Adrenal gland (tissue), 12 donors: Measurements from ENCODE around the gene PPP1R14C. TPM values are rescaled to one million over a fixed set of nuclear protein-coding genes. Genes with fewer than 3 reads are reported as not detected.

Source experiments
- DNase-seq, 7 donors: peaks; one replicate each; pipeline ENCODE4 v3.0.0-alpha.2; 2019 to 2020
- H3K27ac ChIP-seq, 5 donors: fragments of 200-600 bp; sonication (generic) in 4 of 5; 1 replicate in 3 of 5; 2 replicates in 2 of 5; pipeline versions ENCODE4 v1.5.1 to v1.8.0; 2016 to 2020; ENCODE audit warnings: mild to moderate bottlenecking in 1 of 5
- H3K27me3 ChIP-seq: fragments of 200-600 bp; 2 replicates; pipeline ENCODE4 v1.8.0; 2021
- H3K36me3 ChIP-seq, 2 donors: fragments of 200-600 bp; replicated peaks in 1 of 2; 1 replicate in 1 of 2; 2 replicates in 1 of 2; pipeline versions ENCODE4 v1.5.1 to v1.8.0; 2018 to 2022
- H3K4me1 ChIP-seq, 2 donors: fragments of 200-600 bp; replicated peaks in 1 of 2; 1 replicate in 1 of 2; 2 replicates in 1 of 2; pipeline versions ENCODE4 v1.5.1 to v1.8.0; 2018 to 2021
- H3K4me3 ChIP-seq, 4 donors: fragments of 200-600 bp; sonication (generic) in 3 of 4; one replicate each; pipeline ENCODE4 v1.5.1; 2016 to 2018
- H3K9me3 ChIP-seq, 3 donors: fragments of 200-600 bp; sonication (generic) in 1 of 3; replicated peaks in 1 of 3; 1 replicate in 2 of 3; 2 replicates in 1 of 3; pipeline versions ENCODE4 v1.5.1 to v1.8.0; 2016 to 2021
- CTCF ChIP-seq, 6 experiments: fragments of 450-650 bp in 4 of 6; fragments of 200-600 bp in 2 of 6; sonication (generic) in 1 of 6; IDR thresholded peaks; 1 replicate in 5 of 6; 2 replicates in 1 of 6; pipeline versions ENCODE4 v1.5.1 to v1.8.0; 2016 to 2021; ENCODE audit warnings: antibody characterized with exemption in 6 of 6, mild to moderate bottlenecking in 2 of 6, moderate library complexity in 1 of 6
- POLR2A ChIP-seq, 2 donors: fragments of 450-650 bp; IDR thresholded peaks; one replicate each; pipeline ENCODE4 v1.6.1; 2017; ENCODE audit warnings: antibody characterized with exemption in 2 of 2, mild to moderate bottlenecking in 2 of 2, moderate library complexity in 1 of 2
- WGBS, 4 donors: extraction: QIAGEN DNeasy Blood & Tissue Kit in 2 of 4; methylation state at CpG; one replicate each; pipeline versions ENCODE4 v1.1.5 to v1.1.7; 2013 to 2017; 5-methylcytosine and 5-hydroxymethylcytosine counted together
- intact Hi-C, 2 donors: fragments of 100-400 bp; cut with DNase I; formaldehyde crosslinking; loops; one replicate each; pipeline versions ENCODE4 v1.14.1 to v1.15.0; 2022 to 2023
- polyA plus RNA-seq, 3 donors: library from polyadenylated mRNA; stranded (reverse); fragments of 200-250 nt in 2 of 3; fragments of 350-450 nt in 1 of 3; fragmentation: Illumina TruSeq in 1 of 3; extraction: RNeasy Lipid Tissue Mini Kit (QIAGEN cat#74804) in 1 of 3; gene quantifications; one replicate each; pipeline ENCODE4 v1.2.3, GENCODE V29; 2013 to 2014
- total RNA-seq, 9 donors: library from RNA; depleted of rRNA in 4 of 9; stranded (reverse); fragments of >200 nt in 4 of 9; fragments of 120-200 nt in 1 of 9; fragmentation: NEBNext Ultra II Directional in 1 of 9; extraction: Animal tissue kit (Norgen Biotek cat#: 25700) in 1 of 9; gene quantifications; one replicate each; pipeline versions ENCODE4 v1.1.0 to v1.2.4, GENCODE V29; 2013 to 2023
- donor health status: healthy with polysubstance abuse.
- donor health status: Bipolar disorder and iron deficiency.
- donor health status: DM: yes; HTN: yes; CAD: no.
- donor health status: DM: no; HTN: no; CAD: no.
- donor health status: DM: no; HTN: no; CAD: no.
- donor health status: DM: yes; HTN: yes; CAD: no.

Gene PPP1R14C
- total and polyA plus RNA-seq, 12 donors = 0.11 to 0.46 (median 0.17) TPM; not detected in 5

GRCh38 chr6:150261997-150262697 is 119.3 kb downstream of the PPP1R14C start:
- WGBS, 4 donors = 76 to 78% (median 77%) methylated on average over 16 of the region's 16 CpGs
- intact Hi-C loops = no loop called here
- no peak for TF ChIP-seq POLR2A (IDR thresholded peaks at IDR 0.05)
- no peak for TF ChIP-seq CTCF (IDR thresholded peaks at IDR 0.05)
- Histone ChIP-seq H3K27me3 (no peaks in the 10 kb centered on the region), H3K9me3 (no peaks in the 10 kb centered on the region), H3K36me3 (no peaks in the 10 kb centered on the region), H3K4me1 (no peaks in the 10 kb centered on the region), H3K4me3 (no peak overlapping the region), H3K27ac (no peak overlapping the region)
- DNase-seq = no peak

GRCh38 chr6:150263765-150264404 is 121.0 kb downstream of the PPP1R14C start:
- Histone ChIP-seq H3K27ac (no peak overlapping the region), H3K9me3 (no peaks in the 10 kb centered on the region), H3K4me1 (no peaks in the 10 kb centered on the region), H3K4me3 (no peak overlapping the region), H3K36me3 (no peaks in the 10 kb centered on the region), H3K27me3 (no peaks in the 10 kb centered on the region)
- intact Hi-C loops = no loop called here
- WGBS, 4 donors = 74 to 89% (median 77%) methylated on average over 3 to 19 of the region's 19 CpGs
- TF ChIP-seq CTCF (IDR thresholded peaks at IDR 0.05) (no peak), POLR2A (IDR thresholded peaks at IDR 0.05) (no peak)
- peak in 3 of 7 donors; percentile 23 to 56 (median 33) for DNase-seq

- no peak for DNase-seq
- no peaks in the 10 kb centered on the region for H3K9me3 ChIP-seq
- no peaks in the 10 kb centered on the region for H3K4me1 ChIP-seq
- intact Hi-C loops = no loop called here
- H3K27ac ChIP-seq = no peak overlapping the region
- no peaks in the 10 kb centered on the region for H3K36me3 ChIP-seq
- H3K4me3 ChIP-seq = no peak overlapping the region
- 95 to 100% (median 96%) methylated on average over 1 of the region's 1 CpG for WGBS, 4 donors
- H3K27me3 ChIP-seq = no peaks in the 10 kb centered on the region
- TF ChIP-seq CTCF (IDR thresholded peaks at IDR 0.05) (no peak), POLR2A (IDR thresholded peaks at IDR 0.05) (no peak)
Measured at GRCh38 chr6:150266309-150266708, 123.5 kb downstream of the PPP1R14C start.

- WGBS, 4 donors = 82 to 89% (median 85%) methylated on average over 7 of the region's 7 CpGs
- Histone ChIP-seq H3K9me3 (no peaks in the 10 kb centered on the region), H3K36me3 (no peaks in the 10 kb centered on the region), H3K27ac (no peak overlapping the region), H3K4me3 (no peak overlapping the region), H3K4me1 (no peaks in the 10 kb centered on the region), H3K27me3 (no peaks in the 10 kb centered on the region)
- TF ChIP-seq POLR2A (IDR thresholded peaks at IDR 0.05) = no peak
- no peak for DNase-seq
- intact Hi-C loops = no loop called here
Measured at GRCh38 chr6:150266963-150267685, 124.3 kb downstream of the PPP1R14C start.
